Stimulated activated memory B cell treated with anti-CD40 and anti-IgM and Interleukin-4, amounts not matched to agents 10 μg/mL and 1 μg/mL and 100 μg/mL, for 72 hours (primary cell): Measurements from ENCODE around the gene GRWD1.
"Not testable (repeated sequence)": the region's sequence is repeated elsewhere in the genome, so short reads cannot be mapped to it uniquely, and the experiment has no call there.

Experiments used
- ATAC-seq: fragments of 150-1000 bp; cut with Tn5 transposase; 2 replicates; pipeline ENCODE4 v1.10.0; 2021
- H3K27ac Mint-ChIP-seq: one replicate; pipeline ENCODE4 v1.8.0; 2022; ENCODE audit warnings: mild to moderate bottlenecking, mixed read lengths
- H3K27me3 Mint-ChIP-seq: one replicate; pipeline ENCODE4 v1.8.0; 2022; ENCODE audit warnings: mixed read lengths
- H3K36me3 Mint-ChIP-seq: one replicate; pipeline ENCODE4 v1.8.0; 2022; ENCODE audit warnings: mixed read lengths
- H3K4me1 Mint-ChIP-seq: one replicate; pipeline ENCODE4 v1.8.0; 2022; ENCODE audit warnings: mixed read lengths
- H3K4me3 Mint-ChIP-seq: one replicate; pipeline ENCODE4 v1.8.0; 2022; ENCODE audit warnings: mild to moderate bottlenecking, moderate library complexity, mixed read lengths
- H3K9me3 Mint-ChIP-seq: one replicate; pipeline ENCODE4 v1.8.0; 2022; ENCODE audit warnings: mixed read lengths

GRWD1 gene

GRCh38 chr19:48478339-48479256 is 32.8 kb downstream of the GRWD1 start:
- H3K9me3 Mint-ChIP-seq = no peaks in the 10 kb centered on the region
- H3K27ac Mint-ChIP-seq = no peak overlapping the region
- no peak overlapping the region for H3K4me3 Mint-ChIP-seq
- no peak for ATAC-seq
- peaks cover 28% of the 10 kb centered on the region for H3K4me1 Mint-ChIP-seq
- H3K36me3 Mint-ChIP-seq = peaks cover 41% of the 10 kb centered on the region
- H3K27me3 Mint-ChIP-seq = peaks cover 4% of the 10 kb centered on the region

- peak overlapping the region; percentile 89 for H3K4me3 Mint-ChIP-seq
- H3K4me1 Mint-ChIP-seq = peaks cover 22% of the 10 kb centered on the region
- no peak overlapping the region for H3K27ac Mint-ChIP-seq
- no peak for ATAC-seq
- peaks cover 33% of the 10 kb centered on the region for H3K36me3 Mint-ChIP-seq
- no peaks in the 10 kb centered on the region for H3K9me3 Mint-ChIP-seq
- peaks cover 14% of the 10 kb centered on the region for H3K27me3 Mint-ChIP-seq
Observed at GRCh38 chr19:48479686-48480085, 33.9 kb downstream of the GRWD1 start.

- Mint-ChIP-seq H3K27me3 (peaks cover 14% of the 10 kb centered on the region), H3K9me3 (no peaks in the 10 kb centered on the region), H3K36me3 (peaks cover 28% of the 10 kb centered on the region), H3K4me1 (peaks cover 22% of the 10 kb centered on the region), H3K4me3 (peak overlapping the region; percentile 89), H3K27ac (peak overlapping the region; percentile 85)
- peak; percentile 52 for ATAC-seq
Observed at GRCh38 chr19:48480183-48480557, 34.4 kb downstream of the GRWD1 start.

- Mint-ChIP-seq H3K4me1 (peaks cover 22% of the 10 kb centered on the region), H3K27ac (peak overlapping the region; percentile 85), H3K27me3 (peaks cover 14% of the 10 kb centered on the region), H3K4me3 (peak overlapping the region; percentile 89), H3K36me3 (peaks cover 21% of the 10 kb centered on the region), H3K9me3 (no peaks in the 10 kb centered on the region)
- ATAC-seq = peak; percentile 76
Observed at GRCh38 chr19:48480558-48481500, 35.0 kb downstream of the GRWD1 start.

GRCh38 chr19:48481846-48482639 is 36.3 kb downstream of the GRWD1 start:
- Mint-ChIP-seq H3K4me1 (peaks cover 22% of the 10 kb centered on the region), H3K4me3 (no peak overlapping the region), H3K36me3 (peaks cover 16% of the 10 kb centered on the region), H3K27ac (no peak overlapping the region), H3K9me3 (no peaks in the 10 kb centered on the region), H3K27me3 (peaks cover 14% of the 10 kb centered on the region)
- no peak for ATAC-seq

- H3K4me1 Mint-ChIP-seq = peaks cover 22% of the 10 kb centered on the region
- ATAC-seq = no peak
- no peaks in the 10 kb centered on the region for H3K9me3 Mint-ChIP-seq
- H3K27ac Mint-ChIP-seq = peak overlapping the region; percentile 0
- no peak overlapping the region for H3K4me3 Mint-ChIP-seq
- peaks cover 10% of the 10 kb centered on the region for H3K36me3 Mint-ChIP-seq
- H3K27me3 Mint-ChIP-seq = peaks cover 20% of the 10 kb centered on the region
Observed at GRCh38 chr19:48483301-48483700, 37.5 kb downstream of the GRWD1 start.

- Mint-ChIP-seq H3K27me3 (peaks cover 25% of the 10 kb centered on the region), H3K27ac (no peak overlapping the region), H3K36me3 (peaks cover 4% of the 10 kb centered on the region), H3K9me3 (no peaks in the 10 kb centered on the region), H3K4me1 (peaks cover 22% of the 10 kb centered on the region), H3K4me3 (no peak overlapping the region)
- ATAC-seq = no peak
Observed at GRCh38 chr19:48484247-48484893, 38.6 kb downstream of the GRWD1 start.

- Mint-ChIP-seq H3K4me3 (no peak overlapping the region), H3K27ac (no peak overlapping the region), H3K27me3 (peaks cover 25% of the 10 kb centered on the region), H3K4me1 (peaks cover 21% of the 10 kb centered on the region), H3K36me3 (no peaks in the 10 kb centered on the region), H3K9me3 (no peaks in the 10 kb centered on the region)
- ATAC-seq = no peak
Observed at GRCh38 chr19:48484931-48485612, 39.3 kb downstream of the GRWD1 start.

- H3K27ac Mint-ChIP-seq, ATAC-seq: not testable (repeated sequence)
Observed at GRCh38 chr19:48486706-48487105, 40.9 kb downstream of the GRWD1 start.

GRCh38 chr19:48487544-48487943 is 41.8 kb downstream of the GRWD1 start:
- no peak overlapping the region for H3K27ac Mint-ChIP-seq
- no peak overlapping the region for H3K4me3 Mint-ChIP-seq
- peaks cover 2% of the 10 kb centered on the region for H3K9me3 Mint-ChIP-seq
- peaks cover 2% of the 10 kb centered on the region for H3K36me3 Mint-ChIP-seq
- H3K27me3 Mint-ChIP-seq = peaks cover 46% of the 10 kb centered on the region
- ATAC-seq = no peak
- H3K4me1 Mint-ChIP-seq = peaks cover 26% of the 10 kb centered on the region

More at GRCh38 chr19:48486706-48487105, 40.9 kb downstream of the GRWD1 start:
- peaks cover 18% of the 10 kb centered on the region for H3K4me1 Mint-ChIP-seq
- not testable (repeated sequence) for H3K4me3 Mint-ChIP-seq, H3K36me3 Mint-ChIP-seq, H3K9me3 Mint-ChIP-seq
- peaks cover 38% of the 10 kb centered on the region for H3K27me3 Mint-ChIP-seq

GRCh38 chr19:48487948-48488347 is 42.2 kb downstream of the GRWD1 start:
- H3K27ac Mint-ChIP-seq = no peak overlapping the region
- ATAC-seq = no peak
- H3K4me1 Mint-ChIP-seq = peaks cover 30% of the 10 kb centered on the region
- peaks cover 50% of the 10 kb centered on the region for H3K27me3 Mint-ChIP-seq
- H3K36me3 Mint-ChIP-seq = peaks cover 6% of the 10 kb centered on the region
- H3K9me3 Mint-ChIP-seq = peaks cover 5% of the 10 kb centered on the region
- H3K4me3 Mint-ChIP-seq = no peak overlapping the region

- not testable (repeated sequence) for H3K36me3 Mint-ChIP-seq, ATAC-seq, H3K27ac Mint-ChIP-seq, H3K4me3 Mint-ChIP-seq, H3K9me3 Mint-ChIP-seq
- Mint-ChIP-seq H3K4me1 (peaks cover 34% of the 10 kb centered on the region), H3K27me3 (peaks cover 53% of the 10 kb centered on the region)
Observed at GRCh38 chr19:48488478-48488877, 42.7 kb downstream of the GRWD1 start.

- H3K27ac Mint-ChIP-seq = no peak overlapping the region
- H3K27me3 Mint-ChIP-seq = peaks cover 54% of the 10 kb centered on the region
- peaks cover 12% of the 10 kb centered on the region for H3K36me3 Mint-ChIP-seq
- no peak overlapping the region for H3K4me3 Mint-ChIP-seq
- H3K9me3 Mint-ChIP-seq = peaks cover 5% of the 10 kb centered on the region
- H3K4me1 Mint-ChIP-seq = peaks cover 41% of the 10 kb centered on the region
- peak; percentile 76 for ATAC-seq
Observed at GRCh38 chr19:48489608-48490216, 43.9 kb downstream of the GRWD1 start.
